ENCODE results near the gene ARHGEF7.

The ARHGEF7 gene

GRCh38 chr13:111139873-111140561 is 24.9 kb downstream of the ARHGEF7 start:
- no peak for DNase-seq (ENCODE audit: low spot score)

DNA sequence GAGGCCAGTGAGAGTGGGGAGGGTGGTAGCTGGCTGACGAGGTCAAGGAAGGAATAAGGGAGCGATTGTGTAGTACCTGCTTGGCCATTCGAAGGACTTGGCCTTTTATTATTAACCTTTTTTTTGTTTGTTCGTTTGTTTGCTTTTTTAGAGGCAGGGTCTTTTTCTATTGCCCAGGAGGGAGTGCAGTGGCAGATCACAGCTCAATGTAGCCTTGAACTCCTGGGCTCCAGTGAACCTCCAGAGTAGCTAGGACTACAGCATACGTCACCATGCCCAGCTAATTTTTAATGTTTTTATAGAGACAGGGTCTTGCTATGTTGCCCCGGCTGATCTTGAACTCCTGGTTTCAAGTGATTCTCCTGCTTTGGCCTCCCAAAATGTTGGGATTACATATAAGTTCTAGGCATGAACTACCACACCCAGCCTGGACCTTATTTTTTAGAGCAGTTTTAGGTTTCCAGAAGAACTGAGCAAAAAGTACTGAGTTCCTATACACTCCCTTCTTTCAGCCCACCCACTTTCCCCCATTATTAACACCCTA is 25.5 kb downstream of the ARHGEF7 start:
- DNase-seq (ENCODE audit: low spot score): no peak

GRCh38 chr13:111142472-111142871 is 27.4 kb downstream of the ARHGEF7 start:
- DNase-seq (ENCODE audit: low spot score): no peak

- DNase-seq (ENCODE audit: low spot score): no peak
Measured at GRCh38 chr13:111143865-111144540, 28.9 kb downstream of the ARHGEF7 start.

DNA sequence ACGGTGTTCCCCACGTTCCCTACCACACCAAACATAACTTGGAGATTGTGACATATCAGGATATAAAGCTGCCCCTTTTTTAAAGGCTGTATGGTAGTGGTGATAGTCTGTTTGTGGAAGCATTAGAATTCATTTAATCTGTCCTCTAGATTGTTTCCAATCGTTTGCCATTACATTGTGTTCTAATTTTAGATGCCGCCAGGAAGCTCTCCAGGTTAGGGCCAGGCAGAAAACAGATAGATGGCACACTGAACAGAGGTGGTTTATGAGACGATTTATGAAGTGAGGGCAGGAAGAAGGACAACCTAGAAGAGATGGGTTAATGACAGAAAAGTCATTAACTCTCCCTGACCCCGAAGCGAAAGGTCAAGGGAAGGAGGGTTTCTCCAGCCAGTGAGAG is 30.0 kb downstream of the ARHGEF7 start:
- no peak for DNase-seq (ENCODE audit: low spot score)

DNA sequence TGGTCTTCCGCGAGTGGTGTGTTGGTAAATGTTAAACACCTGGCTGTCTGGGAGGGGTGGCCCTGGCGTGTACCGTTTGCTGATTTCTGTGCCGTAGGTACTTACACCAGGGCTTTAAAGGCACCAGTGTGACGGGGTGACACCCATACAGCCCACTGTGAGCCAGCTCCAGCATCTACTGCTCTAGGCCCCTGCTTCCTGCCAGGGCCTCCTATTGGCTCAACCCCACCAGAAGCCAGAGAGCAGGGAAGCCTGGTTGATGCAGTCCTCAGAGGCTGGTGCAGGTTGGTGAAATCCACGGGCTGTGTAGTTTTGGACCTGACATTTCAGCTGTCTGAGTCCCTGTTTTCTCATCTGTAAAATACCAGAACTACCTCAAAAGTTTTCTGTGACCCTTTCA is 30.4 kb downstream of the ARHGEF7 start:
- no peak for DNase-seq (ENCODE audit: low spot score)

GRCh38 chr13:111152844-111153243 is 37.7 kb downstream of the ARHGEF7 start:
- no peak for DNase-seq (ENCODE audit: low spot score)

DNA sequence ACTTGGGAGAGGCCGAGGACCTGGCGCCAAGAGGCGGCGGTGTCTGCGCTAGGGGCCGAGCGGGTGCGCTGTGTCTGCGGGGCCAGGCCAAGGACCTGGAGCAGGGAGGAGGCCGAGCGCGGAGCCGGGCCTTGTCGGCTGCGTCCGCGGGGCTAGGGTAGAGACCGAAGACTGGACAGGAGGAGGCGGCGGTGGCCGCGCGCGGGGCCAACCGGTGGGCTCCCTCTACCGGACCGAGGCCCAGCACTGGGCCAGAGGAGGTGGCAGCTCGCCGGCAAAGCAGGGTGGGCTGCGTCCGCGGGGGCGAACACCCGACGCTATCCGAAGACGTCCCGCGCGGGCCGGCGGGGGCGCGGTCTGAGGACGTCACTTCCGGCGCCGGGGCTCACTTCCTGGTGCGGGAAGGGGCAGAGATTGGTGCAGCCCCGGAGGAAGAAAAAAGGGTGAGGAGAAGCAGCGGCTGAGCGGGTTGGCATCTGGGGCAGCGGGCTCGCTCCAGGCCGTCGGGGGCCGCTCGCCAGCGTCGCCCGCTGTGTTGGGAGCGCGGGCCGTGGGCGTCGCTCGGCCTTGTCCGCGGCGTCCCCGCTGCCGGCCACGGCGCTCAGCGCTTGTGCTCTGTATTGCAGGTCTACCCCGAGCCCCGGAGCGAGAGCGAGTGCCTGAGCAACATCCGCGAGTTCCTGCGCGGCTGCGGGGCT is 38.3 kb downstream of the ARHGEF7 start:
- peak; percentile 93 for DNase-seq (ENCODE audit: low spot score)

- DNase-seq (ENCODE audit: low spot score): peak; percentile 59
Measured at GRCh38 chr13:111153977-111154332, 38.8 kb downstream of the ARHGEF7 start.

DNA sequence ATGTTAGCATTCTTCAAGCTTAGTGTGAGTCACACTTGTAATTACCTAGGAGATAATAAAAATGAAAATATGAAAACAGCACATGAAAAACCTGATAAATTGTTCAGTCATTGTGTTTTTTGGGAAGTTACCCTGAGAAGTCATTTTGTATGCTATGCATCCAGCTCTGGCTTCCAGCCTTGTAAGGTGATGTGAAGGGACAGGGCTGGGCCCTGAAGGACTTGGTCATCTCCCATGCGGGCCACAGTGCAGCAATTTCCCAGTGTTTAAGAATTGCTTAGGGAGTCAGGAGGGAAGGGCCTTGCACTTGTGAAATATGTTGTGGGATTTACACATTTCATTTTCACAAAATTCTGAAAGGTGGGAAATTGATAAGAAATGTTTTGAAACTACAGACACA is 41.3 kb downstream of the ARHGEF7 start:
- no peak for DNase-seq (ENCODE audit: low spot score)

DNA sequence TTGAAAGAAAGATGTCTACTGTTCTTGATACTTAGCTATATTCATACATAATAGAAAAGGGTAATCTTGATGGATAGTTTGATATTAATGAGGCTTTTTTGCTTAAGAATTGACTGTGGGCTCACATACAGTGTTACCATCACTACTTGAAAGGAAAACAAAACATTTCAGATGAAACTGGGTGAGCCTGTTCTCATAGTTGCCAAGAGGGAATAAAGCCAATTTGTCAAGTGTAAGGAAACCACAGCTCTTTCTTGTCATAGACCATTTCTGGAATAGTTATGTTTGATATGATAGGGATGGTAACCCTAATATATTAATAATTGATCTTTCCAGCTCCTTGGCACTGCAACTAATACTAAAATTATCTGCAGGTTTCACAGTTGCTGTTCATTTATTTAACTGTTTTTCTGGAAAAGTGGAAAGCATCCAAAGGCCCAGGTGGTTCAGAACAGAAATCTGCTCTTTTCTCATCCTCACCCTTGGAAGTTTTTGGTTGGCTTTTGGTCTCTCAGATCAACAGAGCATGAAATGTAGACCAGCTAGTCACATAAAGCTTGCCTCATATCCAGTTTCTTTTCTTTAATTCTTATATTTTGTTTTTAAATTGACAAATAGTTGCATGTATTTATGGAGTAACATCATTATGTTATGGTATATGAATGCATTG is 43.2 kb downstream of the ARHGEF7 start:
- DNase-seq (ENCODE audit: low spot score): no peak

GRCh38 chr13:111159362-111160320 is 44.5 kb downstream of the ARHGEF7 start:
- DNase-seq (ENCODE audit: low spot score): no peak

- no peak for DNase-seq (ENCODE audit: low spot score)
Measured at GRCh38 chr13:111160648-111161047, 45.5 kb downstream of the ARHGEF7 start.

DNA sequence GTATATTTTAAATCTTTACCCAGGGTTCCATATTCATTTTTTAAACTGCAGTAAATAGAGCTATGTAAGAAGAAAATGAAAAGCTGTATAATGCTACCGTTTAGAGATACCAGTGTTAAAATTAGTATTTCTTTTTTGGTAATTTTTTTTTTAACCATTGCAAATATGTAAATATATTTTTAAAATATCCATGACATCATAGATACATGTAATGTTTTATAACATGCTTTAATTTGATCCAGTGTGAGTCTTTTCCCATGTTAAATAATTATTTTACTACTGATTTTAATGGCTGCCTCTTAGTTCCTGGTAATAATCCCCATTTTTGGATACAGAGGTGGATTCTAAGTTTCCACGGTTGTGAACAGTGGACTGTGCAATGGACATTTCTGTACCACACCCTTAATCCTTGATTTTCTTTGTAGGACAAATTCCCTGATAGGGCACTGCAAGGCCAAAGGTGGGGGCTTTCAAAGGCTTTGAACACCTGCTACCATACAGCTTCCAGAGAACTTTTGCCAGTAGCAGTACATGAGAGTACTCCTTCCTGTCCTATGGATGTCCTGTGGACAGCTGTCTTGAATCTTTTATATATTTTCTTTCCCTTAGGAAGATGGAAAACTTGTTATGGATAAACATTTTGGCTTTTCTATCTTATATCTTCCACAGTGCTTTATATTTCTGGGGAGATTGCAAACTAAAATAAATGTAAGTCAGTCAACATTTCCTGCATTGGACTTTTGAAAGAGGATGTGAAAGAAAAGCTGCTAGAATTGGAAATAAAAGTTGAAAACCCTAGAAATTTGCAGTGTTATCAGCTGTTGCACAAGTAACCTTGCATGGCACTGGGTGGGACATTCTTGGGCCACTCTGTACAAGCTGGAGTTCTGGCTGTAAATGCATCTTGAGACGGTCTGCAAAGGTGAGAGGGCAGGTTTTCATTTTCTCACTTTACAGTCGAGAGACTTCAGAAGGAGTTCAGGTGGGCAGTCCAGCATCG is 46.8 kb downstream of the ARHGEF7 start:
- DNase-seq (ENCODE audit: low spot score): no peak

DNA sequence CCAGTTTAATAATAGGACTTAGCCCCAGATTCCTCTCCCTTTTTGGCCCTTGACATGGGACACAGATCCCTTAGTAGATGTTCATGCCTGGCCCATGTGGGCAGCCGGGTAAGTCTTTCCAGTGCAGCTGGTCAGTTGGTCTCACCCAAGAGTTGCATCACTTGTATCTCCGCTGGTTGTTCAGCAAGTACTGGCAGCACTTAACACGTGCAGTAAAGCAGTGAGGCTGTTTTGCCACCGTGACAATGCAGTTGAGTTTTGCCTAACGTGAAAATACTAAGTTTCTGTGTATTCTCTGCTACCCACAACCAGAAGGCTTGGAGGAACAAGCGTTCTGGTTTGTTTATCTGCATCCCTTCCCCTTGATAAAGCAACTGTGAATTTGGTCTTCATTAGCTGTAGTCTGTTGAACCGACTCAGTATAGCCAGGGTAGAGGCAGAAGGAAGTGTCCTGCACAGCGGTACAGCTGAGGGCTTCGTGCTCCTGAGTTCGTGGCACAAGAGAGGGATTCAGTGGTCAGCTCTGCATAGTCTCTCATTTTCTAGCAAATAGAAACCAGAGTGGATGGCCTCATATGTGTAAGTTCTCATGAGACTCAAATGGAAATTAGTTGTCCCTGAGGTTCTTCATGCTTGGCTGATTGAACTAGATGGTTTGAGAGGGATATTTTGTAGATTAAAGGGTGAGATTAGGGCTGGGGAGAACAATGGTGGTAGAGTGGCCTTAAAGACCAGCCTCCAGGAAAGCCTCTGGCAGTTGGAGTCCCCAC is 50.3 kb downstream of the ARHGEF7 start:
- no peak for DNase-seq (ENCODE audit: low spot score)

GRCh38 chr13:111166882-111167675 is 52.0 kb downstream of the ARHGEF7 start:
- peak; percentile 53 for DNase-seq (ENCODE audit: low spot score)

DNA sequence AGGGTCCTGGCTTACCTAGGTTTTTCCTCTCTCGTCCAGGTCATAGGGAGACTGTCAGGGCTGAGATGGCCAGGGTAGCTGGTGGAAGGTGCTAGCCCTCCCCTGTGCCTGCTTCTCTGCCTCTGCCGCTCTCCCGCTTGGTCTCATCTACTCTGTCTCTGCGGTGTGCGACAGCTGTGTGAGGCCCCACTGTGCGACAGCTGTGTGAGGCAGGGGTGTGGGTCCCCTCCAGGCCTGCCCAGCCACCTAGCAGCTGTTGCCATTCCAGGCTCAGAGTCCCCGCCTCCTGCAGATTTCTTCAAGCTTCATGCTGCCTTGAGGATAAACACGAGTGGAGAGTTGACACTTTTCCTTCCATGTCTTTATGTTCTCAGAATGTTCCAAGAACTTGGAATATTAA is 53.0 kb downstream of the ARHGEF7 start:
- DNase-seq (ENCODE audit: low spot score): no peak

GRCh38 chr13:111171112-111171511 is 56.0 kb downstream of the ARHGEF7 start:
- no peak for DNase-seq (ENCODE audit: low spot score)
